ENCODE measurements around the gene MAEL.

The MAEL gene

GRCh38 chr1:166980383-166980782 lies 8.7 kb upstream of the MAEL start:
- H3K27ac ChIP-seq: no peak overlapping the region
- peaks cover 56% of the 10 kb centered on the region for H3K27me3 ChIP-seq
- TF ChIP-seq CTCF (IDR thresholded peaks at IDR 0.05): no peak
- H3K9me3 ChIP-seq: no peaks in the 10 kb centered on the region
- peaks cover 5 to 6% of the 10 kb centered on the region in 2 experiments for H3K4me1 ChIP-seq (ENCODE audit: control insufficient read depth in 1 of 2, insufficient read depth in 1 of 2, low read depth in 1 of 2, low read length in 1 of 2)
- H3K4me3 ChIP-seq (ENCODE audit: low read depth in 1 of 2, low read length in 1 of 2): no peak overlapping the region
- H3K36me3 ChIP-seq: no peaks in the 10 kb centered on the region

GRCh38 chr1:166980818-166981217 lies 8.3 kb upstream of the MAEL start:
- TF ChIP-seq CTCF (IDR thresholded peaks at IDR 0.05): no peak
- no peak overlapping the region for H3K4me3 ChIP-seq (ENCODE audit: low read depth in 1 of 2, low read length in 1 of 2)
- no peaks in the 10 kb centered on the region for H3K36me3 ChIP-seq
- no peak overlapping the region for H3K27ac ChIP-seq
- H3K27me3 ChIP-seq: peaks cover 51% of the 10 kb centered on the region
- H3K4me1 ChIP-seq (ENCODE audit: control insufficient read depth in 1 of 2, insufficient read depth in 1 of 2, low read depth in 1 of 2, low read length in 1 of 2): peaks cover 1 to 2% of the 10 kb centered on the region in 2 experiments
- no peaks in the 10 kb centered on the region for H3K9me3 ChIP-seq

- H3K27me3 ChIP-seq: peaks cover 44% of the 10 kb centered on the region
- no peak for TF ChIP-seq CTCF (IDR thresholded peaks at IDR 0.05)
- no peaks in the 10 kb centered on the region for H3K4me1 ChIP-seq (ENCODE audit: control insufficient read depth in 1 of 2, insufficient read depth in 1 of 2, low read depth in 1 of 2, low read length in 1 of 2)
- H3K4me3 ChIP-seq (ENCODE audit: low read depth in 1 of 2, low read length in 1 of 2): no peak overlapping the region
- H3K9me3 ChIP-seq: no peaks in the 10 kb centered on the region
- no peak overlapping the region for H3K27ac ChIP-seq
- no peaks in the 10 kb centered on the region for H3K36me3 ChIP-seq
These were observed 7.5 kb upstream of the MAEL start for GRCh38 chr1:166981589-166981988.

- no peaks in the 10 kb centered on the region for H3K9me3 ChIP-seq
- no peaks in the 10 kb centered on the region for H3K4me1 ChIP-seq (ENCODE audit: control insufficient read depth in 1 of 2, insufficient read depth in 1 of 2, low read depth in 1 of 2, low read length in 1 of 2)
- no peak for TF ChIP-seq CTCF (IDR thresholded peaks at IDR 0.05)
- H3K36me3 ChIP-seq: no peaks in the 10 kb centered on the region
- no peak overlapping the region for H3K4me3 ChIP-seq (ENCODE audit: low read depth in 1 of 2, low read length in 1 of 2)
- H3K27ac ChIP-seq: no peak overlapping the region
- no peaks in the 10 kb centered on the region for H3K27me3 ChIP-seq
These were observed 10.0 kb downstream of the MAEL start for GRCh38 chr1:166999075-166999474.

GRCh38 chr1:166999500-167000055 lies 10.5 kb downstream of the MAEL start:
- no peaks in the 10 kb centered on the region for H3K9me3 ChIP-seq
- H3K27me3 ChIP-seq: no peaks in the 10 kb centered on the region
- no peak overlapping the region for H3K27ac ChIP-seq
- H3K4me1 ChIP-seq (ENCODE audit: control insufficient read depth in 1 of 2, insufficient read depth in 1 of 2, low read depth in 1 of 2, low read length in 1 of 2): no peaks in the 10 kb centered on the region
- H3K36me3 ChIP-seq: no peaks in the 10 kb centered on the region
- no peak for TF ChIP-seq CTCF (IDR thresholded peaks at IDR 0.05)
- H3K4me3 ChIP-seq (ENCODE audit: low read depth in 1 of 2, low read length in 1 of 2): no peak overlapping the region

- Histone ChIP-seq H3K9me3 (no peaks in the 10 kb centered on the region), H3K4me3 (ENCODE audit: low read depth in 1 of 2, low read length in 1 of 2) (no peak overlapping the region), H3K36me3 (no peaks in the 10 kb centered on the region), H3K27ac (no peak overlapping the region), H3K27me3 (no peaks in the 10 kb centered on the region), H3K4me1 (ENCODE audit: control insufficient read depth in 1 of 2, insufficient read depth in 1 of 2, low read depth in 1 of 2, low read length in 1 of 2) (no peaks in the 10 kb centered on the region)
- TF ChIP-seq CTCF (IDR thresholded peaks at IDR 0.05): no peak
These were observed 11.5 kb downstream of the MAEL start for GRCh38 chr1:167000546-167000945.

Data from neutrophil (primary cell).